T-helper 9 cell (primary cell): ENCODE measurements around the gene SLC44A3.
"Not testable (repeated sequence)": the region's sequence is repeated elsewhere in the genome, so short reads cannot be mapped to it uniquely, and the experiment has no call there.

ENCODE experiments used
- DNase-seq: peaks from one replicate; pipeline ENCODE4 v3.0.0-alpha.2; 2020

SLC44A3 gene

DNA sequence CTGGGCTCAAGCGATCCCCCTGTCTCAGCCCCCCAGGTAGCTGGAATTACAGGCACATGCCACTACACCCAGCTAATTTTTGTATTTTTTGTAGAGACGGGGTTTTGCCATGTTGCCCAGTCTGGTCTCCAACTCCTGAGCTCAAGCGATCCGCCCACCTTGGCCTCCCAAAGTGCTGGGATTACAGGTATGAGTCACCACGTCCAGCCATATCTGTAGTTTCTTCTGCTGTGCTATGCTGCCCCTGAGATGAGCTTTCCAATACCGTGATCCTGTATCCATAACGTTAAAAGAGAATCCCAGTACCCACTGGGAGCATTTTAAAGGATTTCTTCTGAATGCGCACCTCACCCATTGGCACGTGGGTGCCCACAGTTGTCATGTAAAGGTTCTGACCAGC lies 20.2 kb downstream of the SLC44A3 start:
- DNase-seq: not testable (repeated sequence)

DNA sequence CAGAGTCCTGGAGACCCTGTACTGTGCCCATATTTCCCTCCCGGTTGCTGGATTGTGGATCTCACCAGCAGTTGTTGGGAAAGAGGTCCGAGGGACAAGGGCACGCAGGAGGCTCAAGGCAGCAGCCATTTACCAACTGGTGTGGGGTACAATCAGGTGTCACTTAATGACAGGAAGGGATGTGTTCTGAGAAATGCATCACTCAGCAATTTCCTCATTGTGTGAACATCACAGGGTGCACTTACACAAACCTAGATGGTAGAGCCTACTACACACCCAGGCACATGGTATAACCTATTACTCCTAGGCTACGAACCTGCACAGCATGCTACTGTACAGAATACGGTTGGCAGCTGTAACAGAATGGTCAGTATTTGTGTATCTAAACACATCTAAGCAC lies 20.7 kb downstream of the SLC44A3 start:
- no peak for DNase-seq

DNA sequence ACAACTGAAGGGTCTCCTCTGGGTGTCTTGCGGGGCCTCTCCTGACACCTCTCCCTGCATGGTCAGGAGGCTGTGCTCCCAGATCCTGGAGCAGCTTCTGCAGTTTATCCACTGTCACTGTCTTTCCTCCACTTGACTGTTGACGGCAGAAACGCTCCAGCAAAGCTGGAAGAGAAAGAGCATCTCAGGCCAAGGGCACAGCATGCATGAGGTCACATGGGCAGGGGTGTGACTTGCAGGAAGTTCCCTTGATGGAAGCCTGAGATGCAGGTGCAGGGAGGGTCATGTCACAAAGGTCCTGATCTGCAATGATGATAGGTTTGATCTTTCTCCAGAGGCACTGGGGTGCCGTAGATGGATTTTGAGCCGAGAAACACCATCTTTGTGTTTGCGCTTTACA lies 23.3 kb downstream of the SLC44A3 start:
- no peak for DNase-seq

DNA sequence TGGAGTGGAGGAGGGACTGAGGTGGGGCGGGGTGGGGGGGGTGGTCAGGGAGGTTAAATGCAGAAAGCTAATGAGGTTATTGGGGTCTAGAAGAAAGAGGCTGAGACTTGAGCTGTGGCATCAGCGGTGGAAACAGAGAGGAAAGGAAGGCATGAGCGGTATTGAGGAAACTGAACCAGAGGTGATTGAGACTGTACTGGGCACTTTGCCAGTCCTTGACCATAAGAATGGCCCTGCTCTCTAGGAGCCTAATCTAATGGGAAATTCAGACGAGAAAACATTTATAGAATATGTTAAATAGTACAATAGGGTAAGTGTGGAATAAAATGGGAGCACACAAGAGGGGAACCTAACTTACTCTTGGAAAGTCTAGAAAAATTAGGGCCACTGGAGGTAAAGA lies 23.7 kb downstream of the SLC44A3 start:
- no peak for DNase-seq

DNA sequence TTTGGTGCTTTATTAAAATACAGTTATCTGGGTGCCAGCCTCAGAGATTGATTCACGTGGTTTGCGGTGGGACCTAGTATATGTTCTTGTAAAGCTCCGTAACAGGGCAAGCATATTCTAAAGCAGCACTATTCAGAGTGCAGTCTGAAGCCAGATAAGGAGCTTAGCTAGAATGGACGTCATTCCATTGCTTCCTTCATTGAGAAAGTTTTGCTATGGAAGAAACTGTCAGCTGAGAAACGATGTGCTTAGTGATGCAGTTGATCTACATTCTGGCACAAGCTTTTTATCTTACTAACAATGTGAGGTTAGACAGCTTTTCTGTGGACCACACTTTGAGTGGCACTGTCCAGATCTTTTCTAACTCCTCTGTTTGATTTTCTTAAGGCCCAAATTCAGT lies 26.2 kb downstream of the SLC44A3 start:
- DNase-seq: no peak

DNA sequence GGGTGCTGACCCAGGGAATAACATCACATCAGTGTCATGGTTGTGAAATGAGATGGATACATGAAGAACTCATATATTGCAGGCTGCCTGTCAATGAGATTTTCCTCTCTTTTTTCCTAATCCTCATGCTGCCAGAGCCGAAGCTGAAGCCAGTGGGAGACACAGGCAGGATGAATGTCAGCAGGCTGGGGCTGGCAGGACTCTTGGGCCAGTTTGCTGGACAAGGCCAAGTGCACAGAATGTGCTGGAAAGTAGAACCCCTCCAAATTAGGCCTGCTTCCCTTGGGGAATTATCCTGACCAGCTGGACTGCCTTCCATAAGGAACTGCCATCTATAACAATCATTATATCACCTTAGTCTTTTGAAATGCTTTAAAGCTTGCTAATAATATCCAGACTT lies 31.4 kb downstream of the SLC44A3 start:
- DNase-seq: no peak

DNA sequence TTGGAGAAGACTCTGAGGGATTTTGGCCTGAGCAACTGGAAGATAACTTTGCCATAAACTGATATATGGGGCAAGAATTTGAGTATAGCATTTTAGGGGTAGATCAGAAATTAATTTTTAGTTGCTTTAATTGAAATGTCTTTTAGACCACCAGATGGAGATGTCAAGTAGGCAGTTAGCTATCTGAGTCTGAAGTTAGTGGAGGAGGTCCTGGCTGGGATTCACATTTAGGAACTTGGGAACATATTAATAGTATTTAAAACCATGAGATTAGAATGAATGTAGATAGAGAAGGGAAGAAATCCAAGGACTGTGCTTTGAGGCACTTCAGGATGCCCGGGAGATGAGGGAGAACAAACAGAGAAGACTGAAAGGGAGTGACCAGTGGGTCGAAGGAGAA lies 32.6 kb downstream of the SLC44A3 start:
- DNase-seq: no peak

DNA sequence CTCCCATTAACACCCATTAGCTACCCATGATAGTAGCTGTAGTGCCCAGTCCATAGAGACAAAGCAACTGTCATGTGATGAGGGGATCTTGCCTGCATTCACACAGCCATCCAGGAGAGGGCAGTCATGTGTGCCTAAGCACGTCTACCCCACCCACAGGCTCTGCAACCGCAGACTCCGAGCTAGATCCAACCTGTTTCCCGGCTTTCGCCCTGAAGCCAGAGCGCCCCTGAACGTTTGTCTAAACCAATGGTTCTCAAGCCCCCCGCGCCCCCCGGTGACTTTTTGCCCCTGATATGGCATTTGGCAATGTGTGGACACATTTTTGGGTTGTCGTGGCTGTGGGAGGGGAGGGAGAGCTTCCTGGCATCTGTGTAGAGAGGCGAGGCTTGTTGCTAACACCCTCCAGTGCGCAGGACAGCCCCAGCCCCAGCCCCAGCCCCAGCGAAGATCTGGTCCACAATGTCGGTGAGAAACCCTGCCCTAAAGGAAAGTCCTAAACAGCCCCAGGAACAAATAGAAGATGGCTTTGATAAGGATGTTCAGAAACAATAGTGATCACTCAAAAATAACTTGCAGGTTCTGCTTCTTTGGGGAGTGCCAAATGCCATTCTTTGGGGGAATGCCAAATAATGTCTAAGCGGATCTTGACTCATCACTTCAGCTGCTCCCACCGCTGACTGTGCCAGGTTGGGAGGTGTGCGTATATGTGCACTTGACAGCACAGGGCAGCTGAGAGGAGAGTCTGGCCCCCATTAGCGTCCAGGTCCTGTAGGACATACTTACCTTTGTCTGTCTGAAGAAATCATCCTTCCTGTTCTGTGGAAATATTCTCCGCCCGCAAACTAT lies 34.5 kb downstream of the SLC44A3 start:
- peak; percentile 48 for DNase-seq

DNA sequence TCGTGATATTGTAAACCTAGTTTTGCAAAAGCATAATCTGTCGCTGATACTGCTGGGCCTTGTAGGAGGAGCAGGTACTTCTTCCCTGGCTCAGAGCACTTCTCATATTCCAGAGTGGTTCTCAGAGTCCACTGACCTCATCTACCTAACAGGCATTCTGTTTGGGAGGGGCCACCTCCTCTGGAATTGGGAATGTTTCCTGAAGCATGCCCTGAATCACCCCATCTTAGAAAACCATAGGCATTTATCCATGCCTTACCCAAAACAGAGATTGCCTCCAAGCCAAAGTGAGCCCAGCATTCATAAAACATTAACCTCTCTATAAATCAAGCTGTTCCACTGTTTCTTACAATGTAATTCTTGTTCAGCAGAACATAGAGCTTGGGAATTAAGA lies 35.1 kb downstream of the SLC44A3 start:
- DNase-seq: no peak

DNA sequence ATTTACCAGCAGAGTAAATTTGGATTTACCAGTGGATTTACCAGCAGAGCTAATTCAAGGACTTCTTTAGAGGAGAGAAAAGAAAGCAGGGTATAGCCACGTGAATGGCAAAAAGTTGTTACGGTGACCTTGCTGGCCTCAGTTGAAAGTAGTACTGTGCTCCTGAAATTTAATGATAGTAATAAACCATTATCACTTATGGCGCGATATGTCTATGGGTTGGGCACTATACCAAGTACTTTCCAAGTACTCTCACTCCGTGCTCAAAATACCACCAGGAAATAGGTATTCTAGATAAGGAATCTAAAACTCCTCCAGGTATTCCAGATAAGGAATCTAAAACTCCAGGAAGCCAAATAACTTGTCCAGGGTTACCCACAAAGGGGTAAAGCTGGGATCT lies 35.8 kb downstream of the SLC44A3 start:
- no peak for DNase-seq

DNA sequence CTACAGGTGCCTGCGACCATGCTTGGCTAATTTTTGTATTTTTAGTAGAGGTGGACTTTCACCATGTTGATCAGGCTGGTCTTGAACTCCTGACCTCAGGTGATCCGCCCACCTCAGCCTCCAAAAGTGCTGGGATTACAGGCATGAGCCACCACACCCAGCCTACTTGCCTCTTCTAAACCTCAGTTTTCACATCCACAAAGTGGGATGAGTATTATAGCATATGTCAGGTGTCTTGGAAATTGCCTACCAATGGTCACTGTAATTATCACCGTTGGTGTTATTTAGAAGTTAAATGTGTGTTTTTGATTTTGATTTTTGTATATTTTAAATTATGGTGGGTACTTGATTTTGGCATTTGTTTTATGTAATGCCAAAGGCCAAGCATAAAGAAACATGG lies 36.7 kb downstream of the SLC44A3 start:
- DNase-seq: no peak

DNA sequence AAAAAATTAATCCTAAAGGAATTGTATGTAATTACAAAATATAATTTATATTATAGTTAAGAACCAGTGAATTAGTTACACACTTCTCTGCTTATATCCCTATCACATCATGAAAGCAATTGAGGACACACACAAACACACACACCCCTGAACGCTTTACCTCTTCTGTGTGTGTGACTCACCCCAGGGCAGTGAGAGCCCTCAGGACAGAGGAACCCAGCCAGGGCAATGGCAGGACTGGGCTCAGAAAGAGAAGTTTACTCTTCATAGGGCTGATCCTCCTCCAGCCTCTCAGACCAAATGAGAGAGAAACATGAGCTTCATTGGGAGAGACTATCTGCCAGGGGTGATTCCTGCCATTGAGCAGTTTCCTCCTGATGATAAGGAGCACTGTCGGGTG lies 38.1 kb downstream of the SLC44A3 start:
- no peak for DNase-seq

DNA sequence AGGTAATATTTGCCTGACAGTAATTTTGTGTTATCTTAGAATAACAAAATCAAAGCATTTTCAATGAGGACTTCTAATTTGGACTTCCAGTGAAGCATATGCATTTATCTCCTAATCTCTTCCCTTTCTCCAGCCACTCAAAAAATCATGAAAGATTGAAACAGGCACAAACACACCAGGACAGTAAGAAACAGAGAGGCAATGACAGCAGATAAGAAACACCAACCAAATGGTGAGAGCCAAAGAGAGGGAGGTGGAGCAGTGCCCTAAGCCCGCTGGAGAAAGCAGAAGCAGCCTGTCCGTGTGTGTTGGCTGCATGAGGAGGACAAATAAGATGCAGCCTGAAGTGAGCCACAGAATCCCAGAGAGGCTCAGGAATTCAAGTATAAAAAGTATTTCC lies 39.0 kb downstream of the SLC44A3 start:
- DNase-seq: no peak

DNA sequence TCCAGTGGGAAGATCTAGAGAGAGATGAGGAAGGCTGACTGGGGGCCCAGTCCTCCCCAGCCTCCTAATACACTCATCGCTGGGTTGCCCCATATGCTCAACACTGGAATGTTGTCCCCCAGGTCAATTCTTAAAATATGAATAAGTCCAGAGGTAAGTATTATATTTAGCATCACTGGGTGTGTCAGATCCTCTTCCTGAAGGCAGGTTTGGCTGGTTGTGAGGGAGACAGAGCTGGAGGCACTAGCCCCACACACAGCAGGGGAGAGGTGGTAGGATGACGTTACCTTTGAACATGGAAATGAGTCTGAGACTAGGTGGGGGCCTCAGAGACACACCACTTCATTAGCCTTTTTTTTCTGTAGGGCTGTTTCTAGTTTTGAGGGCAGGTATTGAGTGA lies 42.6 kb downstream of the SLC44A3 start:
- DNase-seq: no peak

DNA sequence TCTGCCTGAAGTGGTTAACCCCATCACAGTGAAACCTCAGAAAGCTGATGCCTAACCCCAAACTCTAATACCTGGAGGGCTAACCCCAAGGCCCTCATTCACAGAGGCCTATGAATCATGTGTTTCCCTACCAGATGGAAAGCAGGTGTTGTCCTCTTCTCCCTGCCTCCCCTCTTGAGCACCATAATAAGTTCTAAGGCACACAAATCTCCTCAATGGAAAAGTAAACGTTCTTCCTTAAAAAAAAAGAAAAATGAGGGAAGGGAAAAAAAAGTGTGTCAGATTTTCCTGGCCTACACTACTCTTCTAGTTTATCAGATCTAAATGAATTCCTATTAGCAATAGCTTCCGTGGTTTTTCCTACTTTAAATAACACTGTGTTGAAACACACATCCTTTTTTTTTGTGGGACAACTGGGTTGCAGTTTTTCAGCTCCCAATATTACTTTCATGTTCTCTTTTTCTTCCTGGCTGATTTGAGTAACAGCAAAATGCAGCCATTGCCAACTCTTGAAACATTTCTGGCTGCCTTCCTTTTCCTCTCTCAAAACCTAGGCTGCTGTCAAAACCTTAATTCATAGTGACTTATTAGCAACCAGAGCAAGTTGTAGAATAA lies 43.2 kb downstream of the SLC44A3 start:
- DNase-seq: no peak

DNA sequence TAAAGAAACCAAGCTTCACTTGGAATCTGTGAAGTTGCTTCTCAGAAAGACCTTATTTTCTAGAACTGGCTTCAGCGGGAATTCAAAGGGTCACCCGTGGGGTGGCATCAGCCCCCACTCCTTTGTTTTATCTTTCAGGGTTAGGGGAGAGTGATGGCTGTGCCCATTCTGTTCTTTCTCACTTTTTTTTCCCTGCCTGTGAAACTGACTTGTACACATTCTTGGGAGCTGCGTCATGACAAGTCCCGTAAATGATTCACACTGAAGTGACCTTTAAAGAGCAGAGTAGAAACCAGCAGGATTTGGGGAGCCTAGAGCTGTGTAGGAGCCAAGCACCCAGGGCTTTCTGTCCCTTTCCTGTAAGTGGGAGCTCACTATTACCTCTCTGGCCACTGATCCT lies 43.8 kb downstream of the SLC44A3 start:
- no peak for DNase-seq

DNA sequence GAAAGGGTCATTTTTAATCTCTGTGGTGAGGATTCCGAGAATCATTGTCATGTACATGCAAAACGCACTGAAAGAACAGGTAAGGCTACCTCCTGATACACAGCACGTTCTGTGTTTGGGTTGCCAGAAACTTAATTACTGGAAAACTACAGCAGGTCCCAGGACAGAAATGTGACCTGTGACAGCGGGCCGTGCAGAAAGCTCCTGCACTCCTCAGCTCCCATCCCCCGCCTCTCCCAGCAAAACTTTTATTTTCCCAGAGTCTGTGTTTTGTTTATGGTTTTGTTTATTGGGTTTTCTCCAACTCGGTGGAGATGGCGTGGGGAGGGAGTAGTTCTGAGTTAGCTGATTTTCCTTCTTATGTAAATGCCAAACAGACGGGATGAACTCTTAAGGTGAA lies 44.7 kb downstream of the SLC44A3 start:
- no peak for DNase-seq

DNA sequence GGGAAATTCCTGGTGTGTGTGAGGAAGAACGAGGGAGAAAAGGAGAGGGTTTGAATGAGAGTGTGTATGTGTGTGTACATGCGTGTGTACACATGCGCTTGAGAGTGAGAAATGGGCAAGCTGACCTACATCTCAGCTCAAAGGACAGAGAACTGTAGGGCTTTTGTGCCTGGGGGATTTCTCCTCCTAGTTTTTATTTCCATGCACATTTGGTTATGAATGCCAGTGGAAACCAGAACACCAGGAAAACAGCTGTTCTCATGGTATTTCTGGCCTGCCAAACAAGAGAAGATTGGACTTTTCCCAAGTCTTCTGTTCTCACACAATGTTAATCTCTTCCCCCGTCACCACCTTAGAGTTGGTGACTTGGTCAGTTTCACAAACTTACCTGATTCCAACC lies 45.2 kb downstream of the SLC44A3 start:
- no peak for DNase-seq

DNA sequence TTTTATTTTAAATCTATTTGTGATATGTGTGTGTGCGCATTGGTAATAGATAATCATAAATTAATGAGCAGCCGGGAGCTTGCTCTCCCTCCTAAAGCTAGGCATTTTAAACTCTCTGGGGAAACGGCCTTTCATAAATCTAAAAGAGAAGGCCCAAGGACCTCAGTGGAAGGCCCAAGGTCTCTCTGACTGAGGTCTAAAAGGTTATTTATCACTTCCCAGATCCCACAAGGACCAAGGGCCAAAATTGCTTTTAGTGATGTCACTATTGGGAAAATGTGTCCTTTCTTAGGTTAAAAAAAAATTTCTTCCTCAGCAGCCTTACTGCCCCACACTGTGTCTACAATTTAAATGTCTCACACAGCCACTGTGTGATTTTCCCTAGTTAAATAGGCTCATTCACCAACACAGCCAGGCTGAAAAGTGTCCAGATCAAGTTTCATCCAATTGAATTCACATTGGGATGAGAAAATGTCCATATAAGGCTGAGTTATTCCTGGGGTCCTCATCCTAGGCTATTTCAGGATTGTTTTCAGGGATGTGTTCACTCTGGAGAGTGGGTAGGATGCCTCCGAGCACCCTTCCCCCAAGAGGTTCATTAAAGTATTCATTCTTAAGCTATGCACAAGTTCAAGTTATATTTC lies 46.1 kb downstream of the SLC44A3 start:
- no peak for DNase-seq

DNA sequence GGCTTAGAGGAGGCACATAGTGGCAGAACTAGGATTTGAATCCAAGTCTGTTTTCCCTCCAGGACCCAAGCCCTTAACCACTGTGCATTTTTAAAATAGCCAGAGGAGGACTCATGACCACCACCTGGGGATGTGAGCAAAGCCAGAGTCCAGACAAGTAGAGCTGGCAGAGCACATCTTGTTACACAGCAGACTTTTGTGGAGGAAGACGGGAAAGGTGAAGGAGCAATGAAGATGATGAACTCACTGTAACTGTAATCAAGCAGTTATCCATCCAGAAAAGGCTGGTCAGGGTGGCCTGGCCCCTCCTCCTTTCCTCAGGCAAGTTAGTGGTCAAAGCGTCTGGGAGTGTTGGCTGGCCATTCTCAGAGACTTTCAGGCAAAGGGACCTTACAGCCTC lies 50.9 kb downstream of the SLC44A3 start:
- no peak for DNase-seq

DNA sequence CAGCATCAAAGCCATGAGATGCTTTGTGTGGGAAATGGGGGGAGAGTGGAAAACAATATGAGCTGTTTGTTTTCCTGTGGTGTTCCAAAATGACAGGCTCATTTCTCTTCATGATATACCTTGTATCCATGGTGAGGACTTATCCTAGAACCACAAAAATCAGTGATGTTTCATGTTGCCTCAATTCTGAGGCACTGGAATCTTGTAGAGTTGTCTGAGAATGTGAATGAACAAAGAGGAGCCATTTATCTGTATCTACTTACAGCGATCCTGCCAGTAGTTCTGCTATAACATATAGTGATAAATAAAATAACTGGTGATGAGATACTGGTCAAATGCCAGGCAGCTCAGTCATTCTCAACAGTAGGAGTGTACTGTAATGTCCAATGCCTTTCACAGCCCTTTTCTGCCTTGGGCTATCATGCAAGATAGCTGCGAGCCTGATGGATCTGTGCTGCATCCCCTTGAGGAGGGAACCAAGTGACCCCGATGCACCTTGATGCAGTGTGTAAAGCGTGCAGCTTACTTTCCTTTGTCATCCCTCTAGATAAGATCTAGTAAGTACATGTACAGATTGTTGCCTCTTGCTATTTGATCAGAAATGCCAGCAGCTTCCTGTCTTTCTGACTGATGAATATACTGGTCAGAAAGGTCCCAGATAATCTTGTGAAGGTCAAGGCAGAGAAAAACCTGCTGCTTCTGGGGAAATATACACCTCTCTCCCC lies 52.8 kb downstream of the SLC44A3 start:
- DNase-seq: no peak

DNA sequence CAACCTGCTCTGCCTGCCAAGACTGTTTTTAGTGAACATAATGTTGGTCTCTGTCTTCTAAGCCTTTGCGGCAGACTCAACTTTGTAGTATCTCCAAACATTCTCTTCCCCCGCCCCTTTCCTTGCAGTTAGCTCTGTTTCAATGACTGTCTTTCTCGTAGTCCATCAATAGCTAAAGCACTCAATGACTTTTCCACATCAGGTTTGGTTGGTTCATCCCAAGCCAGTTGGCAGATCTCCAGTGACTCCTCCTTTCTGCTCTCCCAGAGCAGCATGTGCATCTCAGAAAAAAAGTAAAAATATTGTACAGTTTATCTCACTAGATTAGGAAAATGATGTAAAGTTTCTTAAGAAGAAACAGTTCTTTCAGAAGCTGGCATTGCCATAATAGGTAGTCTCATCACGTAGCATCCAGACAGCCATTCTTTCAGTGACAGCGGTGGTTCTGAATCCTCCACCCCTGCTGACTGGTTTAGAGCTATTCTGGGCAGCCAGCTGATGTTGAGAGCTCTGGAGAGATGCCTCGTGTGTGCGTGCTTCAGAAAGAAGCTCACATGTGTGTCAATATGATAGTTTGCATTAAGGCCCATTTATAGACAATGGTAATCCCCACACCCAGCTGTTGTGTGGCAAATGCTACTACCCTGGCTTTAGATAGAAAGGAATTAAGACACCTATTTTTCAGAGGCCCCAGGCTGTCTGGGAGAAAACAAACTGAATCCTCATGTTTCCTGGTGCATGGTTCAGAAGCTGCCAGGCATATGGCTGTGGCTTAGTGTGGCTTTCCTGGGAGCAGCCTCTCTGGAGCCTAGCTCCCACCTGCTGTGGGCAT lies 53.6 kb downstream of the SLC44A3 start:
- DNase-seq: no peak

DNA sequence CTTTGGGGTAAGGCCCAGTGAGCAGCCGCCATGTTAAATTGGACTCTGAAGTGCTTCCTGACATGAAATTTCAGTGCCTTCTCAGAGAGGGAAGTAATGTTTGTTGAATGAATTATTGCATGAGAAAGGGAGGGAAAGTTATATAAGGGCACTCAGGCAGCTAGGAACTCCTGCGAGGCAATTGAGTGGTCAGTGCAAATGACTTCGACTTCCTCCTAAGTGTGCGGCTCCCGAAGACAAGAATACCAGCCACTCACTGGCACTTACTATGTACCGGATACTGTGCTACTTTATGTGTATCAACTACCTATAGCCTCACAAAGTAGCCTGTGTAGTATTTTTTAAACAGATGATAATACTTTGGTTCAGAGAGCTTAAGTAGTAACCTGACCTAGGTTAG lies 54.3 kb downstream of the SLC44A3 start:
- DNase-seq: no peak
